ENCODE data around the gene EHMT2.
"Not testable (repeated sequence)": the region's sequence is repeated elsewhere in the genome, so short reads cannot be mapped to it uniquely, and the experiment has no call there.

Gene EHMT2

GRCh38 chr6:31897612-31898382, at the start of gene EHMT2:
Gene EHMT2 (minus strand): TSS chr6:31897698. CDS start chr6:31897677, 21 bp downstream.
- peak; percentile 77 for DNase-seq (ENCODE audit: low spot score)

- DNase-seq (ENCODE audit: low spot score), result no peak
Observed at GRCh38 chr6:31947070-31947675, 49.7 kb upstream of the EHMT2 start.

- DNase-seq (ENCODE audit: low spot score), result no peak
Observed at GRCh38 chr6:31946370-31946885, 48.9 kb upstream of the EHMT2 start.

GRCh38 chr6:31945507-31946369, 48.2 kb upstream of the EHMT2 start, which contains the start of gene CFB:
Gene CFB (plus strand): TSS chr6:31946095. CDS start chr6:31946222, 127 bp downstream.
- peak; percentile 84 for DNase-seq (ENCODE audit: low spot score)

DNA sequence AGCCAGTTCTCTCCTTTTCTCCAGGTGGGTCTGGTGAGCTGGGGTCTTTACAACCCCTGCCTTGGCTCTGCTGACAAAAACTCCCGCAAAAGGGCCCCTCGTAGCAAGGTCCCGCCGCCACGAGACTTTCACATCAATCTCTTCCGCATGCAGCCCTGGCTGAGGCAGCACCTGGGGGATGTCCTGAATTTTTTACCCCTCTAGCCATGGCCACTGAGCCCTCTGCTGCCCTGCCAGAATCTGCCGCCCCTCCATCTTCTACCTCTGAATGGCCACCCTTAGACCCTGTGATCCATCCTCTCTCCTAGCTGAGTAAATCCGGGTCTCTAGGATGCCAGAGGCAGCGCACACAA, 47.6 kb upstream of the EHMT2 start:
- DNase-seq (ENCODE audit: low spot score), result no peak

DNA sequence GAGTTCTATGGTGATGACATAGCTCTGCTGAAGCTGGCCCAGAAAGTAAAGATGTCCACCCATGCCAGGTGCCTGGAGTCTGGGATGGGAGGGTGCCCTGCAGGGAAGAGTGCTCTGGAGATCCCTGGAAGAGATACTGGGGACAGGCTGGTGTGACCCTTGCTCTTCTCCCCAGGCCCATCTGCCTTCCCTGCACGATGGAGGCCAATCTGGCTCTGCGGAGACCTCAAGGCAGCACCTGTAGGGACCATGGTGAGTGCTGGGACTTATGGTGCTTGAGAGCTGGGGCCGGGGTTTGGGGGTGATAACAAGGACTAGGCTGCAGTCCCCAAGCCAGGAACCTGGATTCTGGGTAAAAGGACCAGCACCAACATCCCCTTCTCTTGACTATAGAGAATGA, 46.2 kb upstream of the EHMT2 start:
- no peak for DNase-seq (ENCODE audit: low spot score)

DNA sequence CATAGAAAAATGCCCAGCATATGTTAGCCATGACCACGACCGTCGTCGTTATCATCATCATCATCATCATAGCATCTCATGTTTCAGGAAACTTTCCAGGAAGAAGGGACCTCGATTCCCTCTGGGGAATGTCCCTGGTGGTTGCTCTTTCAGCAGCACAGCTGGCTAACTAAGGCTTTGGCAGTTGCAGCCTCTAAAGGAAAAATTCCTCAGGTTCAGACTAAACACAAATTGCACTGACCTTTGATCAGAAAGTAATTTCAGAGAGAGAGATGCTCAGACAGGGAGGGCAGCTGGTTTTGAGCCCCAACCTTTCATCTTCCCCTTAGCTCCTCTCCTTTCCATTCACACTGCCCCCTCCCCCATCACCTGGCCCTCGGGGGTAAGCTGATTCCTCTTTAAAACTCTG, 42.8 kb upstream of the EHMT2 start:
- DNase-seq (ENCODE audit: low spot score), result peak; percentile 58

DNA sequence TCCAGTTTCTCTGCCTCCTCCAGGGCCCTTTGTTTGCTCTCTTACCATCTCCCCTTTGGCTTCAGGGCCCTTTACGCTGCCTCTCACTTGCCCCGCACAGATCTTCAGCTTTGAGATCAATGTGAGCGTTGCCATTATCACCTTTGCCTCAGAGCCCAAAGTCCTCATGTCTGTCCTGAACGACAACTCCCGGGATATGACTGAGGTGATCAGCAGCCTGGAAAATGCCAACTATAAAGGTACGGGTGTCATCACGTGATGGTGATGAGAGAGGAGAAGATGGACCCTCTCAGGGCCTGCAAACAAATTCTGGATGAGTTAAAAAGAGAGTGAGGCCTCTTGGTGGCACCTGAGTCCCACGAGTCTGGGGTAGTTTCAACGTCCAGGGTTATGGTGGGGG, 38.3 kb upstream of the EHMT2 start:
- DNase-seq (ENCODE audit: low spot score), result no peak

- DNase-seq (ENCODE audit: low spot score), result no peak
Observed at GRCh38 chr6:31935021-31935420, 37.5 kb upstream of the EHMT2 start.

DNA sequence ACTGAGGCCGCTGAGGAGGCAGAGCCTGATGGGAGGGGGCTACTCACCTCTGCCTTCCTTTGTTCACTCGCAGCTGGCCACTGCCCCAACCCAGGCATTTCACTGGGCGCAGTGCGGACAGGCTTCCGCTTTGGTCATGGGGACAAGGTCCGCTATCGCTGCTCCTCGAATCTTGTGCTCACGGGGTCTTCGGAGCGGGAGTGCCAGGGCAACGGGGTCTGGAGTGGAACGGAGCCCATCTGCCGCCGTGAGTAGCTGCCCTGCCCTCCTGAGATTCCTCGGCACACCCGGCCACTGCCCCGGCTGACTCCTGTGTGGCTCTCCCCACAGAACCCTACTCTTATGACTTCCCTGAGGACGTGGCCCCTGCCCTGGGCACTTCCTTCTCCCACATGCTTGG, 36.0 kb upstream of the EHMT2 start:
- no peak for DNase-seq (ENCODE audit: low spot score)

DNA sequence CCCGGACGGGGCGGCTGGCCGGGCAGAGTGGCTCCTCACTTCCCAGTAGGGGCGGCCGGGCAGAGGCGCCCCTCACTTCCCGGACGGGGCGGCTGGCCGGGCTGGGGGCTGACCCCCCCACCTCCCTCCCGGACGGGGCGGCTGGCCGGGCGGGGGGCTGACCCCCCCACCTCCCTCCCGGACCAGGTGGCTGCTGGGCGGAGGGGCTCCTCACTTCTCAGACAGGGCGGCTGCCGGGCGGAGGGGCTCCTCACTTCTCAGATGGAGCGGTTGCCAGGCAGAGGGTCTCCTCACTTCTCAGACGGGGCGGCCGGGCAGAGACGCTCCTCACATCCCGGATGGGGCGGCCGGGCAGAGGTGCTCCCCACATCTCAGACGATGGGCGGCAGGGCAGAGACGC, 34.6 kb upstream of the EHMT2 start:
- not testable (repeated sequence) for DNase-seq (ENCODE audit: low spot score)

GRCh38 chr6:31930962-31931361, 33.5 kb upstream of the EHMT2 start:
- no peak for DNase-seq (ENCODE audit: low spot score)

- DNase-seq (ENCODE audit: low spot score), result no peak
Observed at GRCh38 chr6:31928672-31928939, 31.1 kb upstream of the EHMT2 start.

DNA sequence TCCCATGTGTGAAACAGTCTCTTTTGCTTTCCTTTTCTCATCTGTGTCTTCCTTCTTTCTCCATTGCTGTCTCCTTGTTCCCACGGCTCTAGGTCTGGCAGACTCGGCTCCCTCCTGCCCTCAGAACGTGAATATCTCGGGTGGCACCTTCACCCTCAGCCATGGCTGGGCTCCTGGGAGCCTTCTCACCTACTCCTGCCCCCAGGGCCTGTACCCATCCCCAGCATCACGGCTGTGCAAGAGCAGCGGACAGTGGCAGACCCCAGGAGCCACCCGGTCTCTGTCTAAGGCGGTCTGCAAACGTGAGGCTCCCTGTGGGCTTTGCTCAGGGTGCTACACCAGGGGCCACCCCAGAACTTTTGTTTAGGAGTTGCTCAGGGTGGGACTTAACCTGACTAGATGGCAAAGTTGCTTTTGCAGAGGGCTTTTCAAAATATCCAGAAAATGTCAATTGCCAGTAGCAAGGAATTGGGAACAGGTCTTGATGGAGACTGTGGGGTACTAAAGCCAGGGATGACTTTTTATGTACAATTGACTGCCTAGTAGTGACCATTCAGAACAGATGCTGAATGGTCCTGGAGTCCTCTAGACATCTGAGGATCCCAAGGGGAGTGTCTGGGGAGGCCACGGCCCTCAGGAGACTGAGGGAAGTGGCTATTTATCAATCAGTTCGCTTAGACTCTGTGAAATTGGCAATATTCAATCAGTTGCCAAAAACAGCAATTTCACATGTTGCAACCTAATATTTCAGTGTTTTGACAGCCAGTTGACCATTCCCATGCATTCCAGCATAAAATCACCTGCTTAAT, 30.6 kb upstream of the EHMT2 start:
- no peak for DNase-seq (ENCODE audit: low spot score)

- DNase-seq (ENCODE audit: low spot score), result no peak
Observed at GRCh38 chr6:31927242-31927862, 29.9 kb upstream of the EHMT2 start, which contains the start of gene C2. Gene C2 (plus strand): TSS chr6:31927717. CDS start chr6:31927753, 36 bp downstream.

- no peak for DNase-seq (ENCODE audit: low spot score)
Observed at GRCh38 chr6:31922942-31923341, 25.4 kb upstream of the EHMT2 start.

- DNase-seq (ENCODE audit: low spot score), result no peak
Observed at GRCh38 chr6:31920811-31921210, 23.3 kb upstream of the EHMT2 start.

- DNase-seq (ENCODE audit: low spot score), result no peak
Observed at GRCh38 chr6:31919624-31920303, 22.3 kb upstream of the EHMT2 start.

- DNase-seq (ENCODE audit: low spot score), result no peak
Observed at GRCh38 chr6:31918069-31918720, 20.7 kb upstream of the EHMT2 start.

- DNase-seq (ENCODE audit: low spot score), result no peak
Observed at GRCh38 chr6:31915756-31916155, 18.3 kb upstream of the EHMT2 start.
